Measurements from ENCODE around the gene SECTM1. TPM values are rescaled to one million over a fixed set of nuclear protein-coding genes. Genes with fewer than 3 reads are reported as not detected.
"Not testable (repeated sequence)": the region's sequence is repeated elsewhere in the genome, so short reads cannot be mapped to it uniquely, and the experiment has no call there.

Gene SECTM1
- total RNA-seq, 6 experiments from 2014 or later, result 1.7 to 3.9 (median 2.8) TPM

DNA sequence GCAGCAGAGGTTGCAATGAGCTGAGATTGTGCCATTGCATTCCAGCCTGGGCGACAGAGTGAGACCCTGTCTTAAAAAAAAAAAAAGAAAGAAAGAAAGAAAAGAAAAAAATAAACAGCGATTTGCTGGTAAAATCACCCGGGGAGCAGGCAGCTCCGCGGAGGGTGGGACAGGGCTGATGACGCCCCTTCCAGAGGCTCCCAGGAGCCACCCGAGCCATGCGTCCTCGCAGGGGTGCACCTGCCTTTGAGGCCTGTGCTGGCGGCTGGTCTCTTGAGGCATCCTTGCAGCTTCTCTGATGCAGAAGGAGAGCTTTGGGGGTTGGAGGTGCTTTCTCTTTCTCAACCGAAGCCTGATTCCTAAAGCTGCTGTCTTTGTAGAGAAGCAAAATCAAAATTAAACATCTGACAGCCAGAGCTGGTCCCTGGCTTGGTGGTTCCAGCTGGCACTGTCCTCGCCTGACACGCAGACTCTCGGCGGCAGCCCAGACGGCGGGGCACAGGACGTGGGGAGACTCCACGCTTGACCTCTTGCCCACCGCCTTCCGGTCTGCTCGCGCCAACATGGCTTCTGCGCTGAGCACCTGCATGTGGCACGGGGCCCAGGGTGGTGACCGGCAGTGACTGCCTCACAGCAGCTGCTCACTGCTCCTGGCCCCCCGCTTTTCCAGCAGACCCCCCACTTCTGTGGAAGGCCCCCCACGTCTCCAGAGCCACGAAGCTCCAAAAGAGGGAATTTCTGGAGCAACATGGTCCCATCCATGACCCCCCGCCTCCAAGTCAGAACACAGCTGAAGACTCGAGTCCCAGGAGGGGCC lies 44.6 kb upstream of the SECTM1 start:
- Mint-ChIP-seq H3K36me3 (ENCODE audit: low read depth) (no peaks in the 10 kb centered on the region), H3K4me1 (ENCODE audit: low read depth) (peaks cover 12% of the 10 kb centered on the region), H3K27me3 (ENCODE audit: insufficient read depth) (peaks cover 34% of the 10 kb centered on the region), H3K9me3 (no peaks in the 10 kb centered on the region), H3K4me3 (no peak overlapping the region), H3K27ac (no peak overlapping the region)
- no peak for DNase-seq
- TF ChIP-seq, protein P1, sequence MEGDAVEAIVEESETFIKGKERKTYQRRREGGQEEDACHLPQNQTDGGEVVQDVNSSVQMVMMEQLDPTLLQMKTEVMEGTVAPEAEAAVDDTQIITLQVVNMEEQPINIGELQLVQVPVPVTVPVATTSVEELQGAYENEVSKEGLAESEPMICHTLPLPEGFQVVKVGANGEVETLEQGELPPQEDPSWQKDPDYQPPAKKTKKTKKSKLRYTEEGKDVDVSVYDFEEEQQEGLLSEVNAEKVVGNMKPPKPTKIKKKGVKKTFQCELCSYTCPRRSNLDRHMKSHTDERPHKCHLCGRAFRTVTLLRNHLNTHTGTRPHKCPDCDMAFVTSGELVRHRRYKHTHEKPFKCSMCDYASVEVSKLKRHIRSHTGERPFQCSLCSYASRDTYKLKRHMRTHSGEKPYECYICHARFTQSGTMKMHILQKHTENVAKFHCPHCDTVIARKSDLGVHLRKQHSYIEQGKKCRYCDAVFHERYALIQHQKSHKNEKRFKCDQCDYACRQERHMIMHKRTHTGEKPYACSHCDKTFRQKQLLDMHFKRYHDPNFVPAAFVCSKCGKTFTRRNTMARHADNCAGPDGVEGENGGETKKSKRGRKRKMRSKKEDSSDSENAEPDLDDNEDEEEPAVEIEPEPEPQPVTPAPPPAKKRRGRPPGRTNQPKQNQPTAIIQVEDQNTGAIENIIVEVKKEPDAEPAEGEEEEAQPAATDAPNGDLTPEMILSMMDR (IDR thresholded peaks at IDR 0.05), result no peak

DNA sequence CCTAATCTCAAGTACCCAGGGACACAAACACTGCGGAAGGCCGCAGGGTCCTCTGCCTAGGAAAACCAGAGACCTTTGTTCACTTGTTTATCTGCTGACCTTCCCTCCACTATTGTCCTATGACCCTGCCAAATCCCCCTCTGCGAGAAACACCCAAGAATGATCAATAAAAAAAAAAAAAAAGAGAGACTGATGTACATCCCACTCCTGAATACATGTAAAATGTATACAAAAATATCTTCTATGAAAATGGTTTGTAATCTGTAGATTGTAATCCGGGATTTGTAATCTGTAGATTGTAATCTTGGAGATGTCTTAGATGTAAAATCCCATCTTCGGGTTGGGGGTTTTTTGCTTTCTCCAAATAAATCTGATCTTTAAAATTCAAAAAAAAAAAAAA lies 43.7 kb upstream of the SECTM1 start:
- H3K36me3 Mint-ChIP-seq (ENCODE audit: low read depth); DNase-seq; H3K9me3 Mint-ChIP-seq; H3K27ac Mint-ChIP-seq; H3K4me3 Mint-ChIP-seq: not testable (repeated sequence)
- Mint-ChIP-seq H3K27me3 (ENCODE audit: insufficient read depth) (peaks cover 42% of the 10 kb centered on the region), H3K4me1 (ENCODE audit: low read depth) (peaks cover 12% of the 10 kb centered on the region)

DNA sequence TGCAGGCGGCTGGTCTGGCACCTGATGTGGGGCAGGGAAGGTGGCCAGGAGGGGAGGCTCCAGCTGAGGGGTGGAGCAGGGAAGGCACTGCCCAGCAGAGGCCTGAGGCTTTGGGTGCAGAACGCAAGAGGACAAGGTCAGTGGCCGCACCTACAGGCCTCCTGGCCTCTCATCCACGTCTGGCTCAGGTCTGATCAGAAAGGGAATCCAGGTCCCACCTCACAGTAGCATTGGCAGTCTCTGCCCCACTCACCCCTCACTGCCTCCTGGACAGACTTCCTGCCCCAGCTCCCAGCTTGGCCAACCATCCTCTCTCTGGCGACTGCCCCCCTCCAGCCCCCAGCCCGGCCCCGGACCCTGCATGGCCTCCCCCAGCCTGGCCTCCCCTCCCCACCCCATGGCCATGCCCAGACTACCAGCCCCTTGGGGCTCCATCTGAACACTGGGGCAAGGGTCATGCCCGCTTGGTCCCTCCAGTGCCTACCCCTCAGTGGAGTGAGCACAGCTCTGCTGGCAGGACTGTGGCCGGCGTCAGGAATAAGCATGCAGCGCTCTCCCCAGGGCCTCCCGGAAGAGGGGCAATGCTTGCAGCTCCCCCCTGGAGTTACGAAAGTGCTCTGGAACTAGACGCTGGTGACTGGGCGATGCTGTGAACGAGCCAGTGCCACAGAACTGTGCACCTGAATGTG lies 42.6 kb upstream of the SECTM1 start:
- Mint-ChIP-seq H3K9me3 (no peaks in the 10 kb centered on the region), H3K36me3 (ENCODE audit: low read depth) (no peaks in the 10 kb centered on the region), H3K4me3 (no peak overlapping the region), H3K27me3 (ENCODE audit: insufficient read depth) (peaks cover 38% of the 10 kb centered on the region), H3K27ac (no peak overlapping the region), H3K4me1 (ENCODE audit: low read depth) (peaks cover 9% of the 10 kb centered on the region)
- TF ChIP-seq, protein P1 (IDR thresholded peaks at IDR 0.05), result no peak
- DNase-seq, result no peak

DNA sequence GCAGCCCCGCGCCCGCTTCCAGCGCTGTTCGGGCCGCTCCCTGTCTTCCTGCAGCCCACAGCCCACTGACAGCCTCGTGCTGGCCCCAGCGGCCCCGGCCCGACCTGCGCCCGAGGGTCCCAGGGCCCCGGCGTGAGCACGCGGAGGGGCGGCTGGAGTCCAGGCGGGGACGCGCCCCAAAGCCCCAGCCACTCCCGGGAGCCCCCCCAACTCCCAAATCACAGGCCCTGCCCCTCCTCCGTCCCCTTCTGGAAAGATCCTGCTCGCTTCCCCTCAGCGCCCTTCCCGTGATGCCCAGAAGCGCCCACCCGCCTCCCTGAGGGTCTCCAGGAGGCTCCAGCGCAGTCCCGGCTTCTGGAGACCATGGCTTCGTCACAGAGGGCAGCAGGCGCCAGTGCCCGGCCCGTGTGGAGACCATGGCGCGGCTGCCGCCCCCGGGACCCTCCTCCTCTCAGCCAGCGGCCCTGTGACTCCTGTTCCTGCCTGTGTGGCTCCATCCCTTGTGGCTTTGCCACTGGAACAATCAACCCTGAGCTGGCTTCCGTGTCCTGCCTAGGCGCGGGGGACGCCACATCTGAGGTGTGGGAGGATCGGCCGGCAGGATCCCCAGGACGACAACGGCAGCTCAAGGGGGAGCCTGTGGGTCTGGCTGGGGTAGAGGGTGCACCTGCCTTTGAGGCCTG lies 41.9 kb upstream of the SECTM1 start:
- H3K4me1 Mint-ChIP-seq (ENCODE audit: low read depth), result peaks cover 5% of the 10 kb centered on the region; the same call in 1 of the 2 replicates
- no peaks in the 10 kb centered on the region for H3K36me3 Mint-ChIP-seq (ENCODE audit: low read depth)
- H3K27me3 Mint-ChIP-seq (ENCODE audit: insufficient read depth), result peaks cover 38% of the 10 kb centered on the region
- no peak overlapping the region for H3K4me3 Mint-ChIP-seq
- TF ChIP-seq, protein P1 (IDR thresholded peaks at IDR 0.05), result no peak
- H3K9me3 Mint-ChIP-seq, result no peaks in the 10 kb centered on the region
- DNase-seq, result no peak
- H3K27ac Mint-ChIP-seq, result no peak overlapping the region

DNA sequence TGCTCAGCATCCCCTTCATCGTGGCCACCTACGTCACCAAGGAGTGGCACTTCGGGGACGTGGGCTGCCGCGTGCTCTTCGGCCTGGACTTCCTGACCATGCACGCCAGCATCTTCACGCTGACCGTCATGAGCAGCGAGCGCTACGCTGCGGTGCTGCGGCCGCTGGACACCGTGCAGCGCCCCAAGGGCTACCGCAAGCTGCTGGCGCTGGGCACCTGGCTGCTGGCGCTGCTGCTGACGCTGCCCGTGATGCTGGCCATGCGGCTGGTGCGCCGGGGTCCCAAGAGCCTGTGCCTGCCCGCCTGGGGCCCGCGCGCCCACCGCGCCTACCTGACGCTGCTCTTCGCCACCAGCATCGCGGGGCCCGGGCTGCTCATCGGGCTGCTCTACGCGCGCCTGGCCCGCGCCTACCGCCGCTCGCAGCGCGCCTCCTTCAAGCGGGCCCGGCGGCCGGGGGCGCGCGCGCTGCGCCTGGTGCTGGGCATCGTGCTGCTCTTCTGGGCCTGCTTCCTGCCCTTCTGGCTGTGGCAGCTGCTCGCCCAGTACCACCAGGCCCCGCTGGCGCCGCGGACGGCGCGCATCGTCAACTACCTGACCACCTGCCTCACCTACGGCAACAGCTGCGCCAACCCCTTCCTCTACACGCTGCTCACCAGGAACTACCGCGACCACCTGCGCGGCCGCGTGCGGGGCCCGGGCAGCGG lies 41.2 kb upstream of the SECTM1 start:
- peaks cover 39% of the 10 kb centered on the region for H3K27me3 Mint-ChIP-seq (ENCODE audit: insufficient read depth)
- DNase-seq, result no peak
- H3K4me3 Mint-ChIP-seq, result no peak overlapping the region
- TF ChIP-seq, protein P1 (IDR thresholded peaks at IDR 0.05), result no peak
- no peak overlapping the region for H3K27ac Mint-ChIP-seq
- peaks cover 1% of the 10 kb centered on the region; the same call in 1 of the 2 replicates for H3K4me1 Mint-ChIP-seq (ENCODE audit: low read depth)
- H3K36me3 Mint-ChIP-seq (ENCODE audit: low read depth), result no peaks in the 10 kb centered on the region
- no peaks in the 10 kb centered on the region for H3K9me3 Mint-ChIP-seq
